GM23248 (cell line): Measurements from ENCODE around the gene CATSPERD.

Source experiments
- EZH2 ChIP-seq: fragments of 200-600 bp; sonication (generic); IDR thresholded peaks from 2 replicates; pipeline ENCODE4 v1.6.1; 2018; ENCODE audit warnings: antibody characterized with exemption, mild to moderate bottlenecking; ENCODE audit not compliant: insufficient read depth, poor library complexity, severe bottlenecking
- EZH2phosphoT487 ChIP-seq: fragments of 200-600 bp; sonication (generic); IDR thresholded peaks from 2 replicates; pipeline ENCODE4 v1.6.1; 2018; ENCODE audit warnings: antibody characterized with exemption, moderate library complexity, mild to moderate bottlenecking, low read depth; ENCODE audit not compliant: insufficient read depth

DNA sequence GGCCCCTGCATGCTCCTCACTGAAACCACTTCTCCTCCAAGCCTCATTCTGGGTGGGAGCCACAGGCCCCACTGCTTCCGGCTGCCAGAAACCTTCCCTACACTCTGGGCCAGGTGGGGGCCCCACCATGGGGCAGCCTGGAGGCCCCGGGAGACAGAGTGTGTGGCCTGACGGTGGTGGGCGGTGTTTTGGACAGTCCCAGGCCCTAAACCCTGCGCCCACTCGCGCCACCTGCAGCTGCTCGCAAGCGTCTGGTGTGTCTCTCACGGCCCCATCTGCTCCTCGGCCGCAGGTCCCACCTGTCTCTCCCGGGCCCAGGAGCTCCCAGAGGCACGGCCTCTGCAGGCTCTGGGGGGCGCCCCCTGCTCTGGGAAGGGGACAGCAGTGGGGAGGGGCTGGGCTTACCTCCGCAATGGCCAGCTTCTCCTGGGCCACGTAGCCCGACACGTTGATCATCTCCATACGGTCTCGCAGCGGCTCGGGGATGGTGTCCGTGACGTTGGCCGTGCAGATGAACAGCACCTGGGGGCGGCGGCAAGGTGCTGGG lies 24.7 kb upstream of the CATSPERD start:
- TF ChIP-seq EZH2phosphoT487 (no peak), EZH2 (no peak)
